ENCODE results near the gene XCL2. TPM values are rescaled to one million over a fixed set of nuclear protein-coding genes. Genes with fewer than 3 reads are reported as not detected.

Gene XCL2
- total and polyA plus RNA-seq, 2 of the 4 experiments (the other 2 are of a cell fraction): not detected

DNA sequence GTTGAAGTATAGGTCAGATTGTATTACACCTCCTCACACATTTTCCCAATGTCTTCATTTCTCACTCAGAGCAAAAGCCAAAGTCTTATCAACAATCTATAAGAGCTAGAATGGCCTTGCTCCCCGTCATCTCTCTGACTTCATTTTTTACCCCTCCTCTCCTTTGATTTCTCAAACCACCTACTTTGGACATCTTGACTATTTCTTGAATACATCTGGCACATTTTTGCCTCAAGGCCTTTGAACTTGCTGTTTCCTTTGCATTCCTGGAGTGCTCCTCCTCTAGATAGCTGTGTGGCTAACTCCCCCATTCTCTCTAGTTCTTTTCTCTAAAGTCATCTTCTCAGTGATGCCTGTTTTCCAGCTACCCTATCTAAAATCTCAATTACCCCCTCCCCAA lies 7.2 kb upstream of the XCL2 start:
- Histone ChIP-seq H3K27ac (ENCODE audit: insufficient read depth, low read length) (no peak overlapping the region), H3K27me3 (ENCODE audit: control insufficient read depth, insufficient read depth, low read length) (no peaks in the 10 kb centered on the region), H3K4me1 (ENCODE audit: control insufficient read depth, insufficient read depth, low read length) (no peaks in the 10 kb centered on the region), H3K9me3 (ENCODE audit: control insufficient read depth, insufficient read depth, low read length) (no peaks in the 10 kb centered on the region), H3K9ac (ENCODE audit: low read depth, low read length) (no peak overlapping the region), H3K4me2 (ENCODE audit: low read depth, low read length) (no peak overlapping the region), H3K56ac (ENCODE audit: extremely low read depth, insufficient read depth, low read length) (no peak overlapping the region), H3K14ac (replicated peaks; ENCODE audit: low read depth, low read length) (no peak overlapping the region), H3K79me1 (ENCODE audit: low read depth in 1 of 2, low read length in 2 of 2) (no peaks in the 10 kb centered on the region), H2BK20ac (ENCODE audit: low read depth, low read length) (no peak overlapping the region), H3K23ac (ENCODE audit: low read depth, low read length) (no peak overlapping the region), H2AK5ac (ENCODE audit: low read depth, low read length) (no peak overlapping the region), H3K4me3 (ENCODE audit: insufficient read depth, low read depth, low read length) (no peak overlapping the region), H4K5ac (ENCODE audit: low read depth, low read length) (no peak overlapping the region), H3K4ac (ENCODE audit: low read depth, low read length) (no peak overlapping the region), H3K9me1 (ENCODE audit: insufficient read depth, low read length) (no peaks in the 10 kb centered on the region), H3K18ac (ENCODE audit: low read depth, low read length) (no peak overlapping the region), H4K91ac (ENCODE audit: insufficient read depth, low read depth, low read length) (no peak overlapping the region), H4K8ac (ENCODE audit: low read depth in 2 of 2, low read length in 2 of 2) (no peak overlapping the region), H2BK120ac (ENCODE audit: low read depth, low read length) (no peak overlapping the region), H3K36me3 (ENCODE audit: control insufficient read depth, insufficient read depth, low read length) (no peaks in the 10 kb centered on the region), H2AK9ac (replicated peaks; ENCODE audit: low read depth, low read length, poor library complexity) (no peak overlapping the region), H2AFZ (replicated peaks; ENCODE audit: low read length, poor library complexity) (no peak overlapping the region), H2BK5ac (ENCODE audit: low read depth, low read length, poor library complexity, severe bottlenecking) (no peak overlapping the region), H4K20me1 (ENCODE audit: insufficient read depth, low read length) (no peaks in the 10 kb centered on the region), H2BK15ac (ENCODE audit: low read depth, low read length) (no peak overlapping the region)
- no peak for ATAC-seq (ENCODE audit: low read depth)
- DNase-seq: no peak
- TF ChIP-seq CHD1 (IDR thresholded peaks at IDR 0.05; ENCODE audit: low read depth, low read length) (no peak), MAFK (IDR thresholded peaks at IDR 0.05; ENCODE audit: low read depth, low read length) (no peak), MXI1 (IDR thresholded peaks at IDR 0.05; ENCODE audit: borderline replicate concordance, low read depth, low read length) (no peak), RAD21 (IDR thresholded peaks at IDR 0.05; ENCODE audit: low read length) (no peak), BHLHE40 (IDR thresholded peaks at IDR 0.05; ENCODE audit: low read depth, low read length) (no peak), RCOR1 (IDR thresholded peaks at IDR 0.05; ENCODE audit: insufficient replicate concordance, low read length) (no peak), ELK1 (IDR thresholded peaks at IDR 0.05; ENCODE audit: borderline replicate concordance, low read depth, low read length) (no peak), RFX5 (IDR thresholded peaks at IDR 0.05; ENCODE audit: low read depth, low read length) (no peak), MAZ (IDR thresholded peaks at IDR 0.05; ENCODE audit: borderline replicate concordance, low read depth, low read length) (no peak), CEBPB (IDR thresholded peaks at IDR 0.05; ENCODE audit: low read depth, low read length) (no peak), NFE2L2 (IDR thresholded peaks at IDR 0.05; ENCODE audit: low read depth, low read length) (no peak), FOS (IDR thresholded peaks at IDR 0.05; ENCODE audit: low read depth, low read length) (no peak), SMC3 (IDR thresholded peaks at IDR 0.05; ENCODE audit: low read depth, low read length) (no peak), CTCF (conservative IDR thresholded peaks at IDR 0.05; ENCODE audit: low read depth, low read length) (no peak), POLR2A (IDR thresholded peaks at IDR 0.05; ENCODE audit: low read depth, low read length) (no peak), USF2 (IDR thresholded peaks at IDR 0.05; ENCODE audit: low read depth, low read length) (no peak)
- dilution Hi-C loops (cut with HindIII; ENCODE audit: low sequenced_read_pairs, unreplicated experiment) (no loop called here), in situ Hi-C loops (cut with MboI; ENCODE audit: low sequenced_read_pairs) (no loop called here), intact Hi-C loops (cut with micrococcal nuclease) (no loop called here)
- POLR2A ChIA-PET (ENCODE audit: unreplicated experiment): interaction anchor here (1.5 kb wide), 1 partner anchor 15 kb away, joined by 3 read pairs; no protein-coding TSS in a partner anchor
- CTCF ChIA-PET: interaction anchor here (1.7 kb wide), 1 partner anchor 111 kb away, joined by 4 read pairs; no protein-coding TSS in a partner anchor
- no TSS peak for BruUV-seq (replicated peaks)
- WGBS, 2 experiments (ENCODE audit: extremely low coverage in 2 of 2, insufficient read length in 1 of 2): 0% methylated on average over 1 of the region's 1 CpG; no CpG with 5 or more reads in 1 of the 2 experiments
